Neural crest cell (in vitro differentiated cells): ENCODE results near the gene AGPAT1. TPM values are rescaled to one million over a fixed set of nuclear protein-coding genes. Genes with fewer than 3 reads are reported as not detected.

Experiments used
- DNase-seq: peaks from one replicate; pipeline ENCODE4 v3.0.0; 2021; ENCODE audit warnings: low read depth, mixed read lengths, low spot score
- H3K27ac Mint-ChIP-seq: one replicate; pipeline ENCODE4 v1.8.0; 2021; ENCODE audit warnings: mild to moderate bottlenecking, mixed read lengths; ENCODE audit not compliant: unreplicated experiment
- H3K27me3 Mint-ChIP-seq: 2 replicates; pipeline ENCODE4 v1.8.0; 2021; ENCODE audit warnings: low read depth, mild to moderate bottlenecking, mixed read lengths
- H3K36me3 Mint-ChIP-seq: 2 replicates; pipeline ENCODE4 v1.8.0; 2021; ENCODE audit warnings: low read depth, mild to moderate bottlenecking, mixed read lengths
- H3K4me1 Mint-ChIP-seq: 2 replicates; pipeline ENCODE4 v1.8.0; 2021; ENCODE audit warnings: mixed read lengths
- H3K4me3 Mint-ChIP-seq: one replicate; pipeline ENCODE4 v1.8.0; 2021; ENCODE audit warnings: mild to moderate bottlenecking, mixed read lengths
- H3K9me3 Mint-ChIP-seq: 2 replicates; pipeline ENCODE4 v1.8.0; 2021; ENCODE audit warnings: mixed read lengths
- CTCF ChIP-seq: fragments of 200-600 bp; sonication (generic); conservative IDR thresholded peaks from 2 replicates; pipeline ENCODE4 v1.5.0; 2021; ENCODE audit warnings: antibody characterized with exemption, mild to moderate bottlenecking
- total RNA-seq: library from RNA; stranded (reverse); gene quantifications from 2 replicates; pipeline ENCODE4 v1.2.1, GENCODE V29; 2021

AGPAT1 gene
- total RNA-seq, 1 donor from 2014 or later: 88.9 TPM

- H3K36me3 Mint-ChIP-seq: peaks cover 3% of the 10 kb centered on the region
- H3K4me1 Mint-ChIP-seq: peaks cover 59% of the 10 kb centered on the region
- H3K27me3 Mint-ChIP-seq: no peaks in the 10 kb centered on the region
- no peak overlapping the region for H3K27ac Mint-ChIP-seq
- no peak for DNase-seq
- no peak for TF ChIP-seq CTCF
- peak overlapping the region; percentile 54 for H3K4me3 Mint-ChIP-seq
- H3K9me3 Mint-ChIP-seq: no peaks in the 10 kb centered on the region
Observed at GRCh38 chr6:32151181-32151862, 24.6 kb downstream of the AGPAT1 start.

- peak overlapping the region; percentile 54 for H3K4me3 Mint-ChIP-seq
- peaks cover 54% of the 10 kb centered on the region for H3K4me1 Mint-ChIP-seq
- H3K36me3 Mint-ChIP-seq: peaks cover 3% of the 10 kb centered on the region
- DNase-seq: no peak
- H3K27me3 Mint-ChIP-seq: no peaks in the 10 kb centered on the region
- TF ChIP-seq CTCF: no peak
- H3K9me3 Mint-ChIP-seq: no peaks in the 10 kb centered on the region
- peak overlapping the region; percentile 87 for H3K27ac Mint-ChIP-seq
Observed at GRCh38 chr6:32149932-32150870, 25.7 kb downstream of the AGPAT1 start.

GRCh38 chr6:32149092-32149755 is 26.7 kb downstream of the AGPAT1 start:
- Mint-ChIP-seq H3K9me3 (no peaks in the 10 kb centered on the region), H3K27ac (no peak overlapping the region), H3K4me1 (peaks cover 44% of the 10 kb centered on the region), H3K36me3 (peaks cover 3% of the 10 kb centered on the region), H3K27me3 (no peaks in the 10 kb centered on the region), H3K4me3 (peak overlapping the region; percentile 45)
- DNase-seq: no peak
- TF ChIP-seq CTCF: no peak

- H3K27me3 Mint-ChIP-seq: no peaks in the 10 kb centered on the region
- no peak for DNase-seq
- H3K36me3 Mint-ChIP-seq: peaks cover 3% of the 10 kb centered on the region
- no peak for TF ChIP-seq CTCF
- H3K27ac Mint-ChIP-seq: peak overlapping the region; percentile 31
- H3K9me3 Mint-ChIP-seq: no peaks in the 10 kb centered on the region
- H3K4me3 Mint-ChIP-seq: peak overlapping the region; percentile 45
- peaks cover 38% of the 10 kb centered on the region for H3K4me1 Mint-ChIP-seq
Observed at GRCh38 chr6:32148289-32149091, 27.4 kb downstream of the AGPAT1 start.
